Testis (tissue), 2 donors: ENCODE measurements around the gene OR2A25.

Experiments used
- POLR2A ChIP-seq: fragments of 450-650 bp; IDR thresholded peaks from one replicate; pipeline ENCODE4 v1.6.1; 2017; ENCODE audit warnings: antibody characterized with exemption, mild to moderate bottlenecking, moderate library complexity
- TF ChIP-seq, protein P1 (sequence below), 3 experiments: fragments of 450-650 bp in 2 of 3; fragments of 200-600 bp in 1 of 3; sonication (generic) in 1 of 3; IDR thresholded peaks; one replicate each; pipeline ENCODE4 v1.5.1; 2016 to 2019; ENCODE audit warnings: antibody characterized with exemption in 3 of 3, mild to moderate bottlenecking in 2 of 3, moderate library complexity in 1 of 3

DNA sequence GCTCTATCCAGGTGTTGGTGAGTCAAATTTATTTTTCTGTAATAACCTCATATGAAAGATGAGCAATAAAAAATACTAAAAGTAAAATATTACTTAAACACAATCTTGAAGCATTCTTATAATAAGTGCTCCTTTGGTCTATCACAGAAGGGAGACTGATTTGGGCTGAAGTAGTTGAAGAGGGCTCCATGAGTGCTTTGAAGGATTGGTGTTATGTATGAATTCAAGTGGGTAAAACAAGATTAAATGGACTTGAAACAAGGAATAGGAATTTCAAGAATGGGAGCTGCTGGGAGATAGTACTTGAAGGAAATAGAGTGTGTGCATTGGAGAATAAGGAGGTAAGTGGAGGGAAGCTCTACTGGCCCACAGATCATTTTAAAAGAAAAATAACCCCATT lies 32.4 kb downstream of the OR2A25 start:
- TF ChIP-seq, protein P1, sequence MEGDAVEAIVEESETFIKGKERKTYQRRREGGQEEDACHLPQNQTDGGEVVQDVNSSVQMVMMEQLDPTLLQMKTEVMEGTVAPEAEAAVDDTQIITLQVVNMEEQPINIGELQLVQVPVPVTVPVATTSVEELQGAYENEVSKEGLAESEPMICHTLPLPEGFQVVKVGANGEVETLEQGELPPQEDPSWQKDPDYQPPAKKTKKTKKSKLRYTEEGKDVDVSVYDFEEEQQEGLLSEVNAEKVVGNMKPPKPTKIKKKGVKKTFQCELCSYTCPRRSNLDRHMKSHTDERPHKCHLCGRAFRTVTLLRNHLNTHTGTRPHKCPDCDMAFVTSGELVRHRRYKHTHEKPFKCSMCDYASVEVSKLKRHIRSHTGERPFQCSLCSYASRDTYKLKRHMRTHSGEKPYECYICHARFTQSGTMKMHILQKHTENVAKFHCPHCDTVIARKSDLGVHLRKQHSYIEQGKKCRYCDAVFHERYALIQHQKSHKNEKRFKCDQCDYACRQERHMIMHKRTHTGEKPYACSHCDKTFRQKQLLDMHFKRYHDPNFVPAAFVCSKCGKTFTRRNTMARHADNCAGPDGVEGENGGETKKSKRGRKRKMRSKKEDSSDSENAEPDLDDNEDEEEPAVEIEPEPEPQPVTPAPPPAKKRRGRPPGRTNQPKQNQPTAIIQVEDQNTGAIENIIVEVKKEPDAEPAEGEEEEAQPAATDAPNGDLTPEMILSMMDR (IDR thresholded peaks at IDR 0.05), result no peak
- TF ChIP-seq POLR2A, result no peak
